Pancreas (tissue), 10 donors: ENCODE measurements around the gene RSPH4A. TPM values are rescaled to one million over a fixed set of nuclear protein-coding genes. Genes with fewer than 3 reads are reported as not detected.
A peak's percentile ranks its signal among the peaks of the same experiment; 100 is the strongest.

Experiments
- ATAC-seq, 4 donors: fragments of 200-7000 bp; cut with Tn5 transposase; one replicate each; pipeline versions ENCODE4 v1.8.0 to v1.9.1; 2020; ENCODE audit warnings: mild to moderate bottlenecking in 4 of 4, moderate library complexity in 4 of 4
- DNase-seq, 6 donors: peaks; one replicate each; pipeline ENCODE4 v3.0.0-alpha.2; 2020
- FAIRE-seq: peaks from 2 replicates; lab custom pipeline; 2012; peaks lifted over from hg19 to GRCh38; lab: Jason Lieb, UNC
- H3K27ac ChIP-seq, 4 donors: fragments of 200-600 bp; sonication (generic); 1 replicate in 3 of 4; 2 replicates in 1 of 4; pipeline versions ENCODE4 v1.5.0 to v1.8.0; 2020
- H3K27me3 ChIP-seq, 4 donors: fragments of 200-600 bp; one replicate each; pipeline ENCODE4 v1.8.0; 2021
- H3K36me3 ChIP-seq, 3 donors: fragments of 200-600 bp; sonication (generic) in 1 of 3; one replicate each; pipeline versions ENCODE4 v1.5.0 to v1.8.0; 2020 to 2021
- H3K4me1 ChIP-seq, 3 donors: fragments of 200-600 bp; one replicate each; pipeline ENCODE4 v1.8.0; 2021
- H3K4me3 ChIP-seq, 4 donors: fragments of 200-600 bp; sonication (generic) in 2 of 4; one replicate each; pipeline versions ENCODE4 v1.5.0 to v1.8.0; 2020 to 2021
- H3K9me3 ChIP-seq, 4 donors: fragments of 200-600 bp; one replicate each; pipeline ENCODE4 v1.8.0; 2021
- CTCF ChIP-seq, 4 donors: fragments of 200-600 bp; sonication (generic) in 3 of 4; IDR thresholded peaks; one replicate each; pipeline versions ENCODE4 v1.5.0 to v1.8.0; 2021; ENCODE audit warnings: antibody characterized with exemption in 4 of 4
- WGBS, 2 donors: extraction: QIAGEN DNeasy Blood & Tissue Kit; methylation state at CpG; one replicate each; pipeline ENCODE4 v1.1.7; 2013; 5-methylcytosine and 5-hydroxymethylcytosine counted together
- intact Hi-C, 3 donors: fragments of 100-400 bp; cut with DNase I; formaldehyde crosslinking; loops; one replicate each; pipeline versions ENCODE4 v1.11.1 to v1.14.2; 2022
- polyA plus RNA-seq, 2 donors: library from polyadenylated mRNA; stranded (reverse); fragments of 200-250 nt; gene quantifications; one replicate each; pipeline ENCODE4 v1.2.3, GENCODE V29; 2013
- total RNA-seq, 6 donors: library from RNA; stranded (reverse); fragmentation: NEBNext Ultra II Directional in 4 of 6; extraction: Animal tissue kit (Norgen Biotek cat#: 25700) in 4 of 6; gene quantifications; one replicate each; pipeline versions ENCODE4 v1.2.1 to v1.2.4, GENCODE V29; 2021 to 2023
- donor health status: healthy with polysubstance abuse.
- donor health status: DM: no; HTN: no; CAD: no; lungs with moderate emphysema.
- donor health status: DM: no; HTN: no; CAD: no.
- donor health status: control.
- donor health status: control.
- donor health status: Bipolar disorder and iron deficiency.
- donor health status: DM: yes; HTN: yes; CAD: no.
- donor health status: DM: no; HTN: no; CAD: no.
- donor health status: DM: no; HTN: no; CAD: no.
- donor health status: DM: yes; HTN: yes; CAD: no.

Gene RSPH4A
- total and polyA plus RNA-seq, 8 donors: 0.23 to 1.2 (median 0.42) TPM

- DNase-seq: no peak
- no peak for FAIRE-seq
- H3K9me3 ChIP-seq: no peaks in the 10 kb centered on the region
- ATAC-seq: no peak
- WGBS, 2 donors: 56 to 57% methylated on average over 3 of the region's 3 CpGs
- intact Hi-C loops: no loop called here
- no peaks in the 10 kb centered on the region for H3K36me3 ChIP-seq
- H3K27ac ChIP-seq: no peak overlapping the region
- H3K27me3 ChIP-seq: no peaks in the 10 kb centered on the region
- no peak for TF ChIP-seq CTCF (IDR thresholded peaks at IDR 0.05)
- H3K4me3 ChIP-seq: no peak overlapping the region
- no peaks in the 10 kb centered on the region for H3K4me1 ChIP-seq
Measured at GRCh38 chr6:116624036-116624805, 7.9 kb downstream of the RSPH4A start.

- 93 to 94% methylated on average over 3 of the region's 3 CpGs for WGBS, 2 donors
Measured at GRCh38 chr6:116625872-116626271, 9.6 kb downstream of the RSPH4A start.

GRCh38 chr6:116629563-116629981 lies 13.3 kb downstream of the RSPH4A start:
- no peak for TF ChIP-seq CTCF (IDR thresholded peaks at IDR 0.05)
- H3K27me3 ChIP-seq: no peaks in the 10 kb centered on the region
- ATAC-seq: no peak
- FAIRE-seq: no peak
- H3K9me3 ChIP-seq: no peaks in the 10 kb centered on the region
- H3K36me3 ChIP-seq: no peaks in the 10 kb centered on the region
- H3K4me1 ChIP-seq: peaks cover 0 to 27% (median 26%) of the 10 kb centered on the region in 3 donors
- WGBS, 2 donors: 80 to 85% methylated on average over 5 of the region's 5 CpGs
- DNase-seq: no peak
- no peak overlapping the region for H3K27ac ChIP-seq
- intact Hi-C loops: no loop called here
- H3K4me3 ChIP-seq: no peak overlapping the region

More at GRCh38 chr6:116625872-116626271, 9.6 kb downstream of the RSPH4A start:
- H3K36me3 ChIP-seq: no peaks in the 10 kb centered on the region
- no peak overlapping the region for H3K27ac ChIP-seq
- H3K4me1 ChIP-seq: peaks cover 0 to 2% (median 0%) of the 10 kb centered on the region in 3 donors
- no peak for DNase-seq
- H3K4me3 ChIP-seq: no peak overlapping the region
- no peaks in the 10 kb centered on the region for H3K9me3 ChIP-seq
- no peak for ATAC-seq
- no peaks in the 10 kb centered on the region for H3K27me3 ChIP-seq
- FAIRE-seq: no peak
- intact Hi-C loops: no loop called here
- no peak for TF ChIP-seq CTCF (IDR thresholded peaks at IDR 0.05)

GRCh38 chr6:116631379-116631990 lies 15.2 kb downstream of the RSPH4A start:
- Histone ChIP-seq H3K9me3 (no peaks in the 10 kb centered on the region), H3K4me3 (no peak overlapping the region), H3K27ac (peak overlapping the region in 3 of 4 donors; percentile 46 to 48 (median 47)), H3K36me3 (no peaks in the 10 kb centered on the region), H3K27me3 (no peaks in the 10 kb centered on the region), H3K4me1 (peaks cover 0 to 27% (median 26%) of the 10 kb centered on the region in 3 donors)
- DNase-seq (peak in 4 of 6 donors; percentile 63 to 84 (median 72)), ATAC-seq (peak; percentile 93 to 96 (median 96)), FAIRE-seq (no peak)
- WGBS, 2 donors: 11 to 20% methylated on average over 5 of the region's 5 CpGs
- intact Hi-C loops: no loop called here
- TF ChIP-seq CTCF (IDR thresholded peaks at IDR 0.05): no peak
